ENCODE results near the gene TMUB2.
"Not testable (repeated sequence)": the region's sequence is repeated elsewhere in the genome, so short reads cannot be mapped to it uniquely, and the experiment has no call there.

TMUB2 gene

DNA sequence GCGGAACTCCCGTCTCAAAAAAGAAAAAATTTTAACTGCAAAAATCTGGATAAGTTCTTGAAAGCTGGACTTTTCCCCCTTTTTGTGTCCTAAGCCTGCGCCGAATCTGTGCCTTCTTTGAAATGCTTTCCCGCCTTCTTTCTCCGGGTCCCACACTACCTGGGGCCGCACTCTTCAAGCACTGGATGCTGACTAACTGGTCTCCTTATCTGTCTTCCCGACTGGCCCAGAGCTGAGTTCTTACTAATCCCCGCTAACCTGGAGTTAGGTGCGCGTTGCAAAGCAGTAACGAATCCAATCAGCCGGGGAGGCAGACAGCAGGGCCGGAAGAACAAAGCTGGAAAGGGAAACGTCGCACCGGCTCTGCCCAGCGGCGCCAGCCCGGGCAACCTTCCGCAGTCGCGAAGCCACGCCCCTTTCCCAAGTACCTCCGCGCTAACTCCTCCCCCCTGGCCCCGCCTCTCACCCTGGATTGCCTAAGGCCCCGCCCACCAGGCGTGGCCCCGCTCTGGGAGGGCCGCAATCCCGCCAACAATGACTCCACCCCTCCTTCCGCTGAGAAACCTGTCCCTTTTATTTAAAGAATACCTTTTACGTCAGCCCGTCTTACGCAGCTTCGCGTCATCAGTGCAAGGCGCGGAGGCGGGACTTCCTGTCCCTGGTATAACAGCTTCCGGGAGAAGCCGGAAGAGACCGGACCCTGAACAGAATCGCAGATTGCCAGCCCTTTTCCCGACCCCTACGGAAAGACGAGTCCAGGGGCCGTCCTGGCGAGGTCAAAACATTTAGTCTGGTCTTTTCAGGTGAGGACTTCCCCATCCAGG is at the start of gene TMUB2:
TMUB2 (plus strand) TSS at position 666 of the 824 bp plus-strand sequence. CDS start 737 bp downstream, outside the sequence.
- peak; percentile 99 to 100 for DNase-seq (ENCODE audit: low read depth in 2 of 2)

DNA sequence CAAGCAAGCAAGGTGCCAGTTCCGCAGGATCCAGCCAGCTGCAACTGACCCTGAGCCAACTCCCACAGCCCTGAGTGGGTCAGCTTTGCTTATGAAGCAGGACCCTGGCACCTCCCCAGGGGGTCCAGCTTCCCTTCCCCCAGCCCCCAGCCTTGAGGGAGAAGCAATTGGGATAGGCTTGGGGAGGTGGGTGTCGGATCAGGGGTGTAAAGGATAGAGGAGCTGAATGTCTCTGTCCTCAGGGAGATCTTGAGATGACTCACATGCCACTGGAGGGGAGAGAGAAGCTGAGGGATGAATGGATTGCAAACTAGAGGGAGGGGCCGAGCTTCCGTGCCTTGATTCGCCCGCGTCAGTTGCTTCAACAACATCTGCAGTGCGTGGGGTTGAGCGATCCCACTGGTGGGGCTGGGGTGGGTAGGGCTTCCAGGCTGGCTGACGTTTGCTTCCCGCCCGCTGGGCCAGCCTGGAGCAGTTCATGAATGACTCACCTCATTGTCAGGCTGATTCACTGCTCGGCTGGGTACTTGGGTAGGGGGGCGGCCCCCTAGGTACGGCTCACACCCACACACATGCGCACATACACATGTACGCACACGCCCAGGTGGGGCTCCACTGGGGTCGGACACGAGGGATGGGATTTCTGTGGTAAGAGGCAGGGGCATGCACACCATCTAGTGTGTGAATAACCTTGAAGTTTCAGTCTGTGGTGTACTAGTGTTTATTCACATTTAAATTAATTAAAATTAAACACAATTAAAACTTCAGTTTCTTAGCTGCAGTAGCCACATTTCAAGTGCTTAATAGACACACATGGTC is 48.7 kb upstream of the TMUB2 start:
- DNase-seq (ENCODE audit: low read depth in 2 of 2), result peak; percentile 60 to 77

DNA sequence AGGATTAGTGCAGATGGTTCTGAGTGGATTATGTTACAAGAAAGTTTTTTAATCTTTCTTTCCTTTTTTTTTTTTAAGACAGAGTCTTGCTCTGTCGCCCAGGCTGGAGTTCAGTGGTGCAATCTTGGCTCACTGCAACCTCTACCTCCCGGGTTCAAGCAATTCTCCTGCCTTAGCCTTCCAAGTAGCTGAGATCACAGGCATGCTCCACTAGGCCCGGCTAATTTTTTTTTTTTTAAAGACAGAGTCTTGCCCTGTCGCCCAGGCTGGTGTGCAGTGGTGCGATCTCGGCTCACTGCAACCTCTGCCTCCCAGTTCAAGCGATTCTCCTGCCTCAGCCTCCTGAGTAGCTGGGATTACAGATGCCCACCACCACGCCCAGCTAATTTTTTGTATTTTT is 42.9 kb upstream of the TMUB2 start:
- DNase-seq (ENCODE audit: low read depth in 2 of 2), result not testable (repeated sequence)

DNA sequence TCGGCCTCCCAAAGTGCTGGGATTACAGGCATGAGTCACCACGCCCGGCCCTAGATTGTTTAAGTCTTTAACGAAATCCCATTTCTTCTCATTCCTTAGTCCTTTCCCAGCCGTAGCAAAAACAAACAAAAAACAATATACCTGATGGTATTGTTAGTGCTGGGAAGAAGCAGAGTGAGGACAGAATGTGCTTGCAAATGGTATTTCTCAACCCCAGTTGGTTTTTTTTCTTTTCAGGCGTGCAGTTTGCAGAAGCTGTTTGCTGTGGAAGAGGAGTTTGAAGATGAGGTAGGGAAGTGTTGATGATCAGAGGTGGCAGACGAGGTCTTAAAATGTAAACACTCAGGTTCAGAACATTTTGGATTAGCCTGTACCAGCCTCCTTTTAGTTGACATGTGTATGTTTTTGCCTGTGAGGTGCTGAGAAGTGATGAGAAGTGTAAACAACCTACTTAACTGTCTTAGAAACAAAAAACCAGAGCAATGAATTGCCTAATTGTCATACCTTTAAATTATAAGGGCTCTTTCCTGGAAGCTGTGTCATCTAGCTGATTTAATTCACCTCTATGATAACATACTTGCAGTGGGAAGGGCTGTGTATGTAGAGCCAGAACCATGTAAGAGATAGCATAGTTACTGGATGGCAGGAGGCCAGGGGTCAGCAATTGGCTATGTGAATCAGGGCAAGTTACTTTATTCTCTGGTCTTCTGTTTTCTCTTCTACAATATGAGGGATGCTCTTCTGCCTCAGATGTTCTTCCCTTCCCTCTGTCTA is 41.6 kb upstream of the TMUB2 start:
- DNase-seq (ENCODE audit: low read depth in 2 of 2), result no peak

DNA sequence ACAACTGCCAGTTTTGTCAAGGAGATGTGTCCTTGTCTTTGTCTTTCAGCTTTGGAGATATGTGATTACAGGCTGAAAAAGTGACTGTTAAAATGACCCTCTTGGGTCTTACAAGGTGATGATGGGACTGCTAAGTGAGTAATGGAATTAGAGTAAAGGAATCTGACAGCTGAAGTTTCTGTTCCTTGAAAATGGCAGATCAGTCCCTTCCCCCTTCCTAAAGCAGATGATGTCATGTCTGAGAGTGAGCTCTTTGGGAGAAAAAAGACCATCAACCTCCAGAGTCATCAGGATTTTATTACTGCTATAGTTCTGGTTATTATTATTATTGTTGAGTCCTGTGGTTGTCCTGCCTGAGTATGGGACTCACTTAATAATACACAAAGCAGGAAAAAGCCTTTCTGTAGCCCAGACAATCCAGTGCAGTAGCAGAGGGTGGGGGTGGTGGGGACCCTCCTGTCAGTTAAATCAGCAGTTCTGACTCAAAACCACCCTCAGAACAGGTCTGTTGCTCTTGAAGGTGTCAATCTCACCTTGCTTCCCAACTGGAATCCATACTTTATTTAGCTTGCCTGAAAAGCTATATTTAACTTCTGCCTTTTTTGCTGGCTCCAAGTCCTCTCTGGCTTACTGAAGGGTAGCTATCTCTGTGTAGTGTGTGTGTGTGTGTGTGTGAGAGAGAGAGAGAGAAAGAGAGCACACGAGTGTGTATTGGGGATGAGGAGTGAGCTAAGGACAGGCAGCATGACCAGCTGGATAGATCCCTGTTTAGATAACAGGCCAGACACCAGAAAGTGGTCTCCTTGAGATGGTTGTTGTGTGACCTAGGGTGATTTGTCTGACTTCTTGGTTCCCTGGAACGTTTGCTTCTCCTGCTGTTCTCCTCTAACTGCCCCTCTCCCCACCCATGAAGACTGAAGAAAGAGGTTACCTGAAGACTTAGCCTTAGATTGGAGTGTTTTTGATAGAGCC is 40.1 kb upstream of the TMUB2 start:
- no peak for DNase-seq (ENCODE audit: low read depth in 2 of 2)

DNA sequence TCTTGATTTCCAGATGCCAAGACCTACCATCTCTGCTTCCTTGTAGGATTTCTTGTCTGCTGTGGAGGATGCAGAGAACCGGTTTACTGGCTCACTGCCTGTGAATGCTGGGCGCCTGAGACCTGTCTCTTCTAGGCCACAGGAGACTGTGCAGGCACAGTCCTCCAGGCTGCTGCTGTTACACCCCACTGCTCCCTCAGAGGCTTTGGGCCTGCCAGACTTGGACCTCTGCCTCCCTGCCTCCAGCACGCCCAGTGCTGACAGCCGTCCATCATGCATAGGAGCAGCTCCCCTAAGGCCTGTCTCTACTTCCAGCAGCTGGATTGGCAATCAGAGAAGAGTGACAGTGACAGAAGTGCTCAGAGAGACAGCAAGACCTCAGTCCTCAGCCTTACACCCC is 39.0 kb upstream of the TMUB2 start:
- no peak for DNase-seq (ENCODE audit: low read depth in 2 of 2)

DNA sequence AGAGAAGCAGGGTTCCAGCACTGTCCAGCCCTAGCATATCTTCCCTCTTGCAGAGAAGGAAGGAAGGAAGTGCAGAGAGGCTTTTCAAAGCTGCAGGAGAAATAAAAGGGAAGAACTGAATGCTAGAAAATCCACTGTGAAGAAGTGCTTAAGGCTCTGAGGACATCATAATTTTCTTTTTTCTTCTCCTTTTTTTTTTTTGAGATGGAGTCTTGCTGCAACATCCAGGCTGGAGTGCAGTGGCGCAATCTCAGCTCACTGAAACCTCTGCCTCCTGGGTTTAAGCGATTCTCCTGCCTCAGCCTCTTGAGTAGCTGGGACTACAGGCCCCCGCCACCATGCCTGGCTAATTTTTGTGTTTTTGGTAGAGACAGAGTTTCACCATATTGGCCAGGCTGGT is 37.7 kb upstream of the TMUB2 start:
- DNase-seq (ENCODE audit: low read depth in 2 of 2), result not testable (repeated sequence)

DNA sequence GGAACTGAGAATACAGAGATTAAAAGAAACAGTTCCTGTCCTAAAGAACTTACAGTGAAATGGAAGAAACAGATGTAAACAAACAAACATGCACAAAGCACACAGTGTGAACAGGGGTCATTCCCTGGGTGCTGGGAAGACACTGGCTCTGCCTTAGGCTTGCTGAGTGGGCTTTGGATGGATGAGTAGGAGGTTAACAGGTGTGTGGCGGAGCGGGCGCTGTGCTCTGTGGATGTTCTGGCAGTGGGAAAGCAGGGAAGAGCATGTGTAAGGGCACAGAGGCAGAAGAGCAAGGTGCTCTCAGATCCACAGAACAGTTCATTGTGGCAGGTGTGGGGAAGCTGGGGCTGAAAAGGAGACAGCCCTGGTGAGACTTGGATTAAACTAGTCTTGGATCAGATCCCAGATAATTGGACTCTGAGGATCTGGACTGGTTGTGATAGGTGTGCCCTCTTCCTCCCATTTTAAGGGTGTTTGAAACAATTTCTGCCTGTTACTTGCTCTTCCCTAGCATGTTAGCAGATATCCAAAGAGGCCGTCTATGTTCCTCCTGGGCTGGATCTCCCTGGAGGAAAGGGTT is 36.9 kb upstream of the TMUB2 start:
- DNase-seq (ENCODE audit: low read depth in 2 of 2), result no peak

DNA sequence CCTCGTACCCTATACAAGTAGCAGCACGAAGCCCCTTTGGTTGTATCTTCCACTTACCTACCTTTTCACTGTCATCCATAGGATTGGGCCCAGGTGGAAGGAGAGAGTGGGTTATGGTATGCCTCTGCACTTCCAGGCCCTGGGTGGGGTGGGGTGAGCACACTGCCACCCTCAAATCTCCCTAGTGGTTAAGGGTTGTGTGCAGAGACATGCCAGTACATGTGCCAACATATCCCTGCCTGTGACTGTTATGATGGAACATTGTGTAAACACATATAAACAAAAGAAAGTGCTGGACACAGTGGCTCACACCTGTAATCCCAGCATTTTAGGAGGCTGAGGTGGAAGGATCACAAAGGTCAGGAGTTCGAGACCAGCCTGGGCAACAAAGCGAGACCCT is 33.9 kb upstream of the TMUB2 start:
- no peak for DNase-seq (ENCODE audit: low read depth in 2 of 2)

DNA sequence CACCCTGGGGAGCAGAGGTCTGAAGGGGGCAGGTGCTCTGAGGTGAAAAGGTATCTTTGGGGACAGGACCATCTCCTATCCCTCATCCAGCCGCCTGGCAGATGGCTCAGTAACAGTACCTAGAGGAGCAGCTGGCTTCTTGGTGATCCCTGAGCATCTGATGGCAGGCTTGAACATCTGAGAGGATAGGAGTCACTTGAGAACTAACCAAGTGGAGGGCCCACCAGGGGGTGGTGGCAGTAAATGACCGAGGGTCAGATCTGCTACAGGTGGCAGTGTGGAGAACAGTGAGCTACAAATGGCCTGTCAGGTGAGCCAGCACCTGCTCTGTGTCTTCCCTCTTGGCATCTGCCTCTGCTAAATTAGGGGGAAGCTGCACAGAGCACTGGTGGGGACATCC is 31.3 kb upstream of the TMUB2 start:
- DNase-seq (ENCODE audit: low read depth in 2 of 2), result no peak

DNA sequence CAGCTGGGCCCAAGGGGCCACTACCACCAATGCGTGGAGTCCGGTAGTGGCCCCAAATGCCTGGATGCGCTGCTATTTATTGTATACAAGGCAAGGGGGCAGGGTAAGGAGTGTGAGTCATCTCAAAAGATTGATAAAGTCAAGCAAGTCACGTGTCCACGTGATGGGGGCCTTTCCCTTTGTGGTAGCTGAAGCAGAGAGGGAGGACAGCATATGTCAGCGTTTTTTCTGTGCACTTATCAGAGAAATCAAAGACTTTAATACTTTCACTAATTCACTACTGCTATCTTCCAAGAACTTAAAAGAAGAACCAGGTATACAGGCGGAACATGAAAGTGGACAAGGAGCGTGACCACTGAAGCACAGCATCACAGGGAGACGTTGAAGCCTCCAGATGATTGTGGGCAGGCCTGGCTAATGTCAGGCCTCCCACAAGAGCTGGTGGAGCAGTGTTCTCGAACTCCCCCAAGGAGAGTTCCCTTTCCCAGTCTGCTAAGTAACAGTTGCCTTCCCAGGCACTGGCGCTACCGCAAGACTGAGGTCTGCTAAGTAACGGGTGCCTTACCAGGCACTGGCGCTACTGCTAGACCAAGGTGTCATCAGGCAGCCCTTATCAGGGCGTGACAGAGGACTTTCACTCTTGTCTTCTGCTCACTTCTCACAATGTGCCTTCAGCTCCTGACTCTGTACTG is 27.1 kb upstream of the TMUB2 start:
- peak in 1 of 2 donors; percentile 7 for DNase-seq (ENCODE audit: low read depth in 2 of 2)

DNA sequence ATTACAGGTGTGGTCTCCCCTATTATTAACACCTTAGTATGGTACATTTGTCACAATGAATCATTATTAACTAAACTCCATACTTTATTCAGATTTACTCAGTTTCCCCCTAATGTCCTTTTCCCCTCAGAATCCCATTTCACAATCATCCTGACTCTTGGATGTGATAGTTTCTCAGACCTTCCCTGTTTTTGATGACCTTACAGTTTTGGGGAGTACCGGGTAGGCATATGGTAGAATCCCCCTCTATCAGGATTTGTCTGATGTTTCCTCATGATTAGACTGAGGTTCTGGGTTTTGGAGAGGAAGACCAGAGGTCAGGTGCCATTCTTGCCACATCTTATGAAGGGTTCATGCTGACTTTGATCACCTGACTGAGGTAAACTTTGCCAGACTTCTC is 22.3 kb upstream of the TMUB2 start:
- no peak for DNase-seq (ENCODE audit: low read depth in 2 of 2)

DNA sequence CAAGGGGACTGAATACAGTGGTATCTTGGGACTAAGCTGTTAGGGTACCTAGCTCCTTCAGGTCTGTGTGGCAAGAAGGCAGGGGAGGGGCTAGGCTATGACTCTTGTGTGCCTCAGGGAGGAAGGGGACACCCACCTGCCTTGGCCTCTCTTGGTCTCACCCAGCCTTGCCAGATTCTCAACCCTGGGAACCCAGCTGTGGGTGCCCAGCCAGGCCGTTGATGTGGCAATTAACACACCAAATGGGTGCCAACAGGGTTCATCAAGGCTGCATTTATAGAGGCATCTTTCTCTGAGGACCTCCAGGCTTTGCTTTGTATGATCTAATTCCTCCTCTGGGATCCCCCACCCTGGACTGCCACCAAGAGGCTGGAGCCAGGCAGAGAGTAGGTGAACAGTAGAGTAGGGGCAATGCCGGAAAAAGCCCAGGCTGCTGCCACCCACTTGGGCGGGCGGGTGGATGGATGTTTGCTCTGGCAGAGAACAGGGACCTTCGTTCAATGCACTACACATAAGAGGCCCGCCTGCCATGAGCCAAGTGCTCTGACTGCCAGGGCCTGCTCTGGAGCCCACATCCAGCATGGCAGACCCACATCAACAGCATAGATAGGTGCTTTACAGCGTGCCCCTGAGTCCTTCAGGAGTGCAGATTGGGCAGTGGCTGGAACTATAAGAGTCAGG is 19.5 kb upstream of the TMUB2 start:
- no peak for DNase-seq (ENCODE audit: low read depth in 2 of 2)

DNA sequence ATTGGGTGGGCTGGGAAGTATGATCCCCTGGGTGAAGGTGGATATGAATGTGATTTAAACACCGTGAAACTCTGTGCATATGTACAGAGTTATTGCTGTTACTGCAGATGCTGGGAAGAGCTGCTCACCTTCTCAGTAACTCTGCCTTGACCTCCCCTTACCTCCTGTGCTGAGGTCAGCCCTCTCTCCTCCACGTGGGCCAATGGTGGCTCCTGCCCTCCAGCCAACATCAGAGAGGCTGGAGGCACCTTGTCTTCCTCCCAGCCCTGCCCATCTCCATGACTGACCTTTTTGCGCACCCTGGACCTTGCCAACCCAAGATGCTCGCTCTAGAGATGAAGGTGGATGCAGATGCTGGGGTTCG is 16.7 kb upstream of the TMUB2 start:
- DNase-seq (ENCODE audit: low read depth in 2 of 2), result no peak

DNA sequence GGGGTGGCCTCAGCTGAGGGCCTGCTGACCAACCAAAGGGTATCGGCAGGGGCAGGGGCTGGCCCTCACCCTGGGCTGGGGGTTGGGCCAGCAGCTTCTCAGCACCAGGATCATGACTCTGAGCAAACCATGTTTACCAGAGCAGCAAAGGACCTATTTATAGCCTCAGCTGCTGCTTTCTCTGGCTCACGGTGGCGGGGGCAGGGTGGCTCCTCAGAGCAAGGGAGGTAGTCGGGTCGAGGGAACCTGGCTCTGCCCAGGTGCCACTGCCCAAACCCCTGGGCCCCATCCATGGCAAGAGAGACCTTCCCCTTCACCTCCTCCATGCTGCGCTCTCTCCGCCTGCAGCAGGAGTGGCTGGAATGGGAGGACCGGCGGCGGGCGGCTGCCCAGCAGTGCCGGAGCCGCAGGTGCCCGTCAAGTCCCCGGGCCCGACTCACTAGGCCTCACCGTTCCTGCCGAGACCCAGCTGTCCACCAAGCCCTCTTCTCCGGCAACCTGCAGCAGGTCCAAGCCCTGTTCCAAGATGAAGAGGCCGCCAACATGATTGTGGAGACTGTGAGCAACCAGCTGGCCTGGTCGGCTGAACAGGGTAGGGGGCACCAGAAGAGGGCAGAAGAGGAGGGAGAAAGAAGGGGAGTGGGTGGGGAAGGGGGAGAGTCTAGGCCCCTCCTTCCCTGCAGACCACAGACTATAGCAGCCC is 16.1 kb upstream of the TMUB2 start, which contains the start of gene ASB16:
ASB16 (plus strand) TSS at position 206 of the 703 bp plus-strand sequence; CDS start at position 292, 86 bp downstream.
- DNase-seq (ENCODE audit: low read depth in 2 of 2), result no peak

DNA sequence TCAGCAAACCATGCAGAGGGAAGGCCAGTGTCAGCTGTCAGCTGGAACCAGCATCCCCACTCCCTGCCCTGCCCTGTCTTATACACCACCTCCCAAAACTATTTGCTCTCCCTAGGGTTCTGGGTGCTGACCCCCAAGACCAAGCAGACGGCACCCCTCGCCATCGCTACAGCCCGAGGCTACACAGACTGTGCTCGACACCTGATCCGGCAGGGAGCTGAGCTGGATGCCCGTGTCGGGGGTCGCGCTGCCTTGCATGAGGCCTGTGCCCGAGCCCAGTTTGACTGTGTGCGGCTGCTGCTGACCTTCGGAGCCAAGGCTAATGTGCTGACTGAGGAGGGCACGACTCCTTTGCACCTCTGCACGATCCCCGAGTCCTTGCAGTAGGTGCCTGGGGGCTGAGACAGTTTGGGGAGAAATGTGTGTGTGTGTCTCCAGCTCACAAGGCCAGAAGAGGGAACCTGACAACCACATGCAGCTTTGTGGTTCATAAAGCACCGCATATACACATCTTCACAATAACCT is 14.8 kb upstream of the TMUB2 start:
- DNase-seq (ENCODE audit: low read depth in 2 of 2), result no peak

DNA sequence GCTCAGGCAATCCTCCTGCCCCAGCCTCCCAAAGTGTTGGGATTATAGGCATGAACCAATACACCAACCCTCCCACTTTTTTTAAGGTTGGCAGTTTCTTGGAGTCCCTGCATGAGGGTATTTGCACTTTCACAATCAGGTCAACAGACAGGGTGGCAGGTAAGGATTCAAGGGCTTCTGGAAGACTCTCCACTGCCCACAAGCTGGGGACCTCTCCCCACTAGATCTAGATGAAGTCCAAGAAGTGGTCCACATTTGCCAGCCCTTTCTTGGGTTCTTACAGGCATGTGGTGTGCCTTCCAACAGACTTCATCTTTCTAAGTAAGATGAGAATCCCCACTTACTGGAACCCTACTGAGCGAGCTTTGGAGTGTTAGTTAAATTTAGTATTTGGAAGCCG is 12.3 kb upstream of the TMUB2 start:
- no peak for DNase-seq (ENCODE audit: low read depth in 2 of 2)

DNA sequence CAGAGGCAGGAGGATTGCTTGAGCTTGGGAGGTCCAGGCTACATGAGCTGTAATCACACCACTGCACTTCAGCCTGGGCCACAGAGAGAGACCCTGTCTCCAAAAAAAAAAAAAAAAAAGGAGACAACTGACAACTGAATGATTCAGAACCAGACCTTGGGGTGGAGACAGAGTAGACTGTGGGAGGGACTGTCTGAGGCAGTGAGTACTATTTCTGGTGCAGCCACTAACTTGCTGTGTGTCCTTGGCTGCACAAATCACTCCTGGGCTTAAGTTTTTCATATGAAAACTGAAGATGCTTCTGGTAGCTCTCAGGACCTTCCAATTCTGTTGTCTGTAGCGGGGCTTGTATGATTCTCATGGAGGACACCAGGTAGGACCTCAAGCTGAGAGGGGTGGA is 10.5 kb upstream of the TMUB2 start:
- no peak for DNase-seq (ENCODE audit: low read depth in 2 of 2)

All from stimulated activated CD4-positive, alpha-beta T cell treated with anti-CD3 and anti-CD28 coated beads, Interleukin-4, amount 100 ng/mL, for 48 hours (primary cell).